ENCODE results near the gene EDRF1.

Gene EDRF1

GRCh38 chr10:125768219-125768855 lies 48.8 kb downstream of the EDRF1 start:
- peak; percentile 41 for DNase-seq

- no peak for DNase-seq
These were observed 49.7 kb downstream of the EDRF1 start for GRCh38 chr10:125769175-125769574.

- DNase-seq = no peak
These were observed 51.3 kb downstream of the EDRF1 start for GRCh38 chr10:125770844-125771243.

DNA sequence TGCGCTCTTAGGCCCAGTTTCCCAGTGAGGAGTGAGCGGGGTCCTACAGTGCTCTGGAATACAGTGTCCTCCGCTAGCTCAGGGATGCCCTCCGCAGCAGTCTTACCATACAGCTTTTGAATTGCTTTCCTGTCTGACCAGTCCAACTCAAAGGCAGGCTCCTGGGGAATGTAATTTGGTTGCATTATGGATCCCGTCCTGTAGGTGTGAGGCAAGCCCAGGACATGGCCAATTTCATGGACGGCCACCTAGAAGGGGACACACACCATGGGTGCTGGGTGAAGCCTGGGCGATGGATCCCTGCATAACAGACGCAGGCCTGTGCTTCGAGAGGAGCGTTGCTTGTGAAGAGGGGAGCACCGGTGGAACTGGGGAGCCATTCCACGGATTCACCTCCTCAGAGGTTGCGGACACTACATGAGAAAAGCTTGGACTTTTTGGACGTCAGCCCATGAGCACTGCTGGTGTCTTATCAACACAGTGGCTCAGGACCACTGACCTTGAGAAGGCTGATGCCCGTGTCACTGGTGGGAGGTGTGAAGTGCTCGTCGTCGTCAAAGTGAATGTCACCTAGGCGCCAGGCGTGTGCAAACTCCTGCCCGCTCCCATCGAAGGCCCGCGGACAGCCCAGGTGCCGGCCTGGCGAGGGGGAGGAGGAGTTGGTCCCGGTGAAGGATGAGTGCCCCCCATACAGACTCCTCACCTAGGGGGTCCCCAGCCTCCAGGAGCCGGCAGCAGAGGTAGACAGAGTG lies 52.8 kb downstream of the EDRF1 start:
- no peak for DNase-seq

- DNase-seq = no peak
These were observed 53.3 kb downstream of the EDRF1 start for GRCh38 chr10:125772864-125773180.

GRCh38 chr10:125773687-125774543 lies 54.4 kb downstream of the EDRF1 start:
- no peak for DNase-seq

- no peak for DNase-seq
These were observed 55.2 kb downstream of the EDRF1 start for GRCh38 chr10:125774581-125775191.

DNA sequence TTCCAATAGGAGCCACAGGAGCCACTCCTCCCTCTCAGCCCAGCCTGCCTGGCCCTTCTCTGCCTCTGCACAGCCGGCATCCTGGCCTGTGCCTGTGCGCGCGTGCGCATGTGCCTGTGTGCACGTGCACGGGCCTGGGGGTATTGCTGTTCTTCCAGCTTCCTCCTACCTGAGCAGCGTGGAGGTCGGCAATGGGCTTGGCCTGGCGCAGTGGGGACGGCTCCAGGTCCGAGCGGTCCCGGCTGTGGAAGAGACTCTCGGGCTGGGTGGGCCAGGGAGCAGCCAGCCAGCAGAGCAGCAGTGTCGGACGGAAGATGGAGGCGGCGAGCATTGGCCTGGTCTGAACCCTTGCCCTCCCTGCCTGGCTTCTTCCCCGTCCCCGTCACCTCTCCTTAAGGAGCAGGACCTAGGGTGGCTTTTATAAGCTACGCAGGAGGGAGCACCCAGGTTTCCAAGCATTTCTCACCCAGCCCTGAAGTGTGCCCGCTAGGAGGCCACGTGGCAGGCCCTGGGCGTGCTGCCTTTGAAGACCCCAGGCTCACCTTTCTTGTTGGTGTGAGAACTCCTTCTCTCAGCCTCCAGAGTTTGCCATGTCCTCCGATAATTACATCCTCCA lies 56.1 kb downstream of the EDRF1 start, which contains the start of gene MMP21:
MMP21 (minus strand) TSS at position 331 of the 616 bp plus-strand sequence; CDS start at position 331, 0 bp downstream.
- DNase-seq = no peak

DNA sequence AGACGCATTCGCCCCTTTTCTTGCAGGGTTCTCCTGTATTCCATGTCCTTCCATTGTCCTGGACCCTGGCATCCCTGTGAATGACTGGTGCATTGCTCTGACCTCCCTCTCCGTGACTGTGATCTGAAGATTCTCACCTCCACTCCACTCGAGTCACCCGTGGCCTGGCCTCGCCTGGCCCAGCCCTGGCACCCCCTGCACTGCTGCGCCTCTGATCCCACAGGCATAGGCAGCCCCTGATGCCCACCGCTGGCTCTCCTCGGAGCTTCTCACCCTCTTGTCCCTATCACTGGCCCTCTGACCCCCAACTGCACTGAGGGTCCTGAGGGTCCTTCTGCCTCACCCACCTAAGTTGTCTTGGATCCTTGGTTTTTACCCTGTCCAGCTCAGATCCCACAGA lies 58.3 kb downstream of the EDRF1 start:
- no peak for DNase-seq

GRCh38 chr10:125778556-125778955 lies 59.0 kb downstream of the EDRF1 start:
- no peak for DNase-seq

DNA sequence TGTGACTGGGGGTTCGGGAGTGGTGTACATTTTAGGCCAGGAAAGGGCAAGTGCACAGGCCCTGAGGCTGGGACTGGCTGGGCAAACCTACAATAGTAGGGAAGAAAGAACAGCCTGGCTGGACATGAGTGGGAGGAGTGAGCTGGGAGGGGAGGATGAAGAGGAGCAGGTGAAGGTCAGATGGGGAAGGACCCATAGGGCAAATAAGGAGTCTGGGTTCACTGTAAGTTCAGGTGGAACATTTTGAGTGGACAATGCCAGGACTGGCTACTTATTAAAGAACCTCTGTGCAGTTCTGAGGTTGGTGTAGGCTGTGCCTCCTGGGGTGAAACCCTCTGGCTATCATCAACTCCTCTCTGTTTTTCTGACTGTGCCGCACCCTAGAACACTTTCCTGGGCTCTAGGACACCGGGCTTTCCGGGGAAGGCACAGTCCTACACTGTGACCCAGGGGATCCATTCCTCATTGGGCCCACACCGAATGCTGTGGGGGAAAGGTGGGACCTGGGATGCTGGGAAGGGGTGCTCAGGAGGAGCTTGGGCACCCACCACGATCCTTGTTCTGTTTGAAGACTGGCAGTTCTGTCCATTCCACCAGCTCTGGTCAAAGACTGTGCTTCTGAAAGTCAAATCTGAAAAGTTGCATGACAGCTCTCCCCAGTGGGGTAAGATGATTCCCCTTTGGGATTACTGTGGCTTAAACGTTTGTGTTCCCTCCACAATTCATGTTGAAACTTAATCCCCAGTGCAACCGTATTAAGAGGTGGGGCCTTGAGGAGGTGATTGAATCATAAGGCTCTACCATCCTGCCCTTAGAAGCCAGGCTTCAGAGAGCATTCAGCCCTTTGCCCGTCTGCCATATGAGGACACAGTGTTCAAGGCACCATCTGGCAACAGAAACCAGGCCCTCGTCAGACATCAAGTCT lies 60.2 kb downstream of the EDRF1 start:
- DNase-seq = no peak

GRCh38 chr10:125781374-125781773 lies 61.9 kb downstream of the EDRF1 start:
- no peak for DNase-seq

DNA sequence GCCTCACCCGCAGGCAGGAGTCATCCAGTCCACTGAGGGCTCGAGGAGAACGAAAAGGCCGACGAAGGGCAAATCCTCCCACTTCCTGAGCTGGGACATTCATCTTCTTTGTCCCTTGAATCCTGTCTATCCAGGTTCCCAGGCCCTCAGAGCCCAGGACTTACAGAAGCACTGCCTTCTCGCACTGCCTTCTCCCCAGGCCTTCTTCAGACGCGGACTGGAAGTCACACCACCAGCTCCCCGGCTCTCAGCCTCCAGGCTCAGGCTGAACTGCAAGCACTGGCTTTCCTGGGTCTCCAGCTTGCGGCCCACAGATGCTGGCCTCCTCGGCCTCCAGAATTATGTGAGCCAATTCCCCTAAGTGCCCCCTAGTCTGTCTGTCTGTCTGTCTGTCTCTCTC lies 62.5 kb downstream of the EDRF1 start:
- no peak for DNase-seq

DNA sequence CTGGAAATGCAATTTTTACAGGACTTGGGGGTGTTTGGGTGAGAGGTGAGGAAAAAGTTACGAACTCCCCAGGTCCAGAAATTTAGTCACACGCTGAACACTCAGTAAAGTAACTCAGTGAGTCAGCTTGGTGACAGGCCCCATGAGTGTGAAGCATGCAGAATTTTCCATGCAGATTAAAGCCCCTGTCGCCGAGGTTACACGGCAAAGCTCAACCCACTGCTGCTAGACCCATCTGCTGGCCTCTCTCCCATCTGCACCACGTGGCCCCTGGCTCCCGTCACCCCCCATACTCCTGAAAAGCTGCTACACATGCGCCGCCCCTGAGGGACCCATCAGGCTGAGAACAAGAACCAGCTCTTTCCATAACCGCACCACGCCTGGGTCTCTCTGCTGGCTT lies 63.1 kb downstream of the EDRF1 start:
- peak; percentile 61 for DNase-seq

DNA sequence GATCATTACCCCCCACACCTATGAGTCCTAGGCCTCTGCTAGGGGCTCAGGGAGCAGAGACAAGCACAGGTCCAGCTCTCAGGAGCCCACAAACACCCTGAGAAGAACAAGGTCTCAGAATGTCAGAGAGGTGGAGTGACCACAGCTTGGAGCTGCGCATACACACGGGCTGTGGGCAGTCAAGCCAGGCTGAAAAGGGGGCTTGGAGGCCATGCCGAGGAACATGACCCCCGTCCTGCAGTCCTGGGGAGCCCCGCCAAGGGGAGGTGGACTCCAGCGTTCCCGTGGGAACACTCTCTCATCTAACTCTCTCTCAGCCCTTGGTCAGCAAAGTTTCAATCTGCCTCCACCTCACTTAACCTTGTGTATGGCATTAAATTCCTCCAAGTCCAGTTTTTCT lies 63.9 kb downstream of the EDRF1 start:
- DNase-seq = no peak

- no peak for DNase-seq
These were observed 64.4 kb downstream of the EDRF1 start for GRCh38 chr10:125783957-125784356.

- DNase-seq = no peak
These were observed 66.3 kb downstream of the EDRF1 start for GRCh38 chr10:125785791-125786190.

DNA sequence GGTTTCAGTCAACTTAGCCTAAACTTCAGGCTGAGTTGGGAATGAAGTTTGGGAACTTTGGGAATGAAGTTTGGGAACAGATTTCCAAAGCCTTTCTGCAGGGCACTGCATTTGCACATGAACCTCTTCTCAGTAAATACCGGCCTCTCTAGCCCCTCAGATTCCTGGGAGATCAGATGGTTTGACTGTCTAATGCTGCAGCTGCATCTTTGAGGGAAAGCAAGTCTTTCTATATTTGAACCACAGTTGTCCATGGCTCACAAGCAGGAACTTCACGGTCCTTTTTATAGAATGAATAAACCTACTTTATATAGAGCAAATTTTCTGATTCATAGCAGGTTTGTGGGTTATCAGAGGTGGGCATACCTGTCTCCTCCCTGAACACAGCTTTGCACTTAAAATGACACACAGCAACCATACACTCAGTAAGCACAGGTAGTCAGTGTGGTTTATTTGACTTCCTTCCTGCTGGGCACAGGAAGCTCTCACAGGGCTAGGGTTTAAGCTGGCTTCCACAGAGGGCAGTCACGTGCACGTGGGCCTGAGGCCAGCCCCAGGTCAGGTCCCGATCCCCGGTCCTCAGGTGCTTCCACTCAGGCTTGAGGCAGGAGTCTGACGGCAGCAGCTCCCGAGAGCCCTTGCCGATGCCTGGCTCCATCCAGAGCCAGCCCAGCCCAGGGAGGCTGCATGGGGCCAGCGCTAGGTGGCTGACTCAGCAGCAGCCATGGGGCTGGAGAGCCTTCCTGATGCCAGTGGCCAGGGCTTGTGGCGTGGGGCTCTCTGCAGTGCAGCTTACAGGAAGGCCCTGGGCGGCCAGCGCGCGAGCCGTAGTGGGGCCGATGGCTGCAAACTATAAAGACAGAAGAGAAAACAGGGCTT lies 68.9 kb downstream of the EDRF1 start:
- DNase-seq = no peak

DNA sequence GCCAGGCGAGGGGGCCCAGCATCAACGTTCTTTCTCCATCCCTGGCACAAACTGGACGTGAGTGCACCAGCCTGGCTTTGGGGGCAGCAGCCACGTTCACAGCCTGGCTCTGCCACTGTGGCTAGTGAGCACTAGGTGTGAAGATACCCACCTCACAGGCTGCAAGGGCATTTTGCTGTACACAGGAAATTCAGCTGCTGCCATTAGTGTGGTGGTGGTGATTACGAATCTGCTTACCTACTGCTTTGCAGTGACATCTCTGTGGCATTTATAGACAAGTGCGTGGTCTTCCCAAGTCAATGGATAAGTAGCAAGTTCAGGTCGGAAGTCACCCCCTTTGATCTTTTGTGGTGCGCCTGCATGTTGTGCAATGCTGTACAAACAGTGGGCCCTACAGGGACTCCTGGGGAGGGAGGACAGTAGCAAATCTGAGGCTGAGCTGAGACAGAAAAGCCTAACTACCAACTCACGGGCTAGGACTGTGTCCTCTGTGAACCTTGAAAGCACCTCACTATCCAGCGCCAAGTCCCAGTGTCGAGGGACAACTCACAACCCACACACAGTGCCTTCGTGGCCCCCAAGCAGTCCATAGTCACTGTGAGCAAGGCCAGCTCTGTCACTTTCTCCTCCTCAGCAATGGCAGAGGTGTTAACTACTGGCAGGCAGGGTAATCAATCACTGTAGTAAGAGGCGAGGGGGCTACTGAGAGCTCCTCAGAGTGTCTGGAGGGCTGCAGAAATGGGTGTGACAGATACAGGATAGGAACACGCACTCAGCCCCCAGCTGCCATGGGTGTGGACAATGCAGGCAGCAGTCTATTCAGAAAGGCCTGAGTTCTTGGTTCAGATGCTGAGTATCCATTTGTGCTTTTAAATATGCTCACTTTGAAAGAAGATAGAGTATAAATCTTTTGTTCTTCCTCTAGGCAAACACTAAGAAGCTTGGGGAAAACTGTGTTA lies 73.1 kb downstream of the EDRF1 start:
- DNase-seq = no peak
